Immature natural killer cell (primary cell): ENCODE data around the gene SORCS2. TPM values are rescaled to one million over a fixed set of nuclear protein-coding genes. Genes with fewer than 3 reads are reported as not detected.
"Not testable (repeated sequence)": the region's sequence is repeated elsewhere in the genome, so short reads cannot be mapped to it uniquely, and the experiment has no call there.

Source experiments
- DNase-seq, 3 donors: peaks; one replicate each; pipeline ENCODE4 v3.0.0; 2022; ENCODE audit warnings: mixed read lengths in 1 of 3
- H3K27ac Mint-ChIP-seq, 6 donors: one replicate each; pipeline ENCODE4 v1.8.0; 2020; ENCODE audit warnings: mixed read lengths in 6 of 6, mild to moderate bottlenecking in 5 of 6, inconsistent platforms in 4 of 6, moderate library complexity in 3 of 6
- H3K27me3 Mint-ChIP-seq, 3 donors: one replicate each; pipeline ENCODE4 v1.8.0; 2020 to 2021; ENCODE audit warnings: low read depth in 3 of 3, mild to moderate bottlenecking in 3 of 3, mixed read lengths in 3 of 3, moderate library complexity in 3 of 3, inconsistent platforms in 1 of 3
- H3K36me3 Mint-ChIP-seq, 3 donors: one replicate each; pipeline ENCODE4 v1.8.0; 2020; ENCODE audit warnings: mixed read lengths in 3 of 3, inconsistent platforms in 2 of 3, mild to moderate bottlenecking in 2 of 3
- H3K4me1 Mint-ChIP-seq, 2 donors: one replicate each; pipeline ENCODE4 v1.8.0; 2020; ENCODE audit warnings: inconsistent platforms in 2 of 2, mild to moderate bottlenecking in 2 of 2, mixed read lengths in 2 of 2, moderate library complexity in 1 of 2
- H3K4me3 Mint-ChIP-seq, 5 donors: one replicate each; pipeline ENCODE4 v1.8.0; 2020; ENCODE audit warnings: mild to moderate bottlenecking in 5 of 5, mixed read lengths in 5 of 5, inconsistent platforms in 3 of 5, moderate library complexity in 3 of 5
- H3K9me3 Mint-ChIP-seq, 6 donors: one replicate each; pipeline ENCODE4 v1.8.0; 2020; ENCODE audit warnings: mild to moderate bottlenecking in 6 of 6, mixed read lengths in 6 of 6, inconsistent platforms in 4 of 6, moderate library complexity in 3 of 6
- polyA plus RNA-seq, 3 donors: library from polyadenylated mRNA; unstranded; fragments of 300-500 nt; fragmentation: Illumina TruSeq; gene quantifications; one replicate each; pipeline ENCODE4 v1.2.3, GENCODE V29; 2021

SORCS2 gene
- polyA plus RNA-seq, 3 donors from 2014 or later, result 0.04 to 0.16 TPM; not detected in 1

DNA sequence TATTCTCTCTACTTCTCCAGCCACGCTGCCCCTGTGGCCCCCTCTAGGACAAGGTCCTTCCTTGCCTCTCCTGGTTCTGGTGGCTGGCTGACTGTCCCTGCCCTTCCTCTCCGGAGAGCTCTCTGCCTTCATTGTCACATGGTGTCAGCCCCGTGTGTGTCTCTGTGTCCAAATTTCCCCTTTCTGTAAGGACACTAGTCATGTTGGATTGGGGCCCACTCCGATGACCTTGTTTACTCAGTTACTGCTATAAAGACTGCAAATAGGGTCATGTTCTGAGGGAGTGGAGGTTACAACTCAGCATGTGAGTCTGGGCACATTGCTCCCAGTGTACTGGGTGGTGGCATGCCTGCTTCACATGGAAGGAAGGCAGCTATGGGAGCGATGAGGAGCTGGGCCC is 371.9 kb downstream of the SORCS2 start:
- Mint-ChIP-seq H3K4me1 (no peaks in the 10 kb centered on the region), H3K4me3 (no peak overlapping the region), H3K9me3 (no peaks in the 10 kb centered on the region), H3K27me3 (no peaks in the 10 kb centered on the region), H3K36me3 (no peaks in the 10 kb centered on the region), H3K27ac (no peak overlapping the region)
- DNase-seq, result no peak

- Mint-ChIP-seq H3K27me3 (no peaks in the 10 kb centered on the region), H3K36me3 (no peaks in the 10 kb centered on the region), H3K9me3 (no peaks in the 10 kb centered on the region), H3K4me1 (no peaks in the 10 kb centered on the region), H3K4me3 (no peak overlapping the region), H3K27ac (no peak overlapping the region)
- DNase-seq, result no peak
These were observed 373.1 kb downstream of the SORCS2 start for GRCh38 chr4:7565483-7565882.

DNA sequence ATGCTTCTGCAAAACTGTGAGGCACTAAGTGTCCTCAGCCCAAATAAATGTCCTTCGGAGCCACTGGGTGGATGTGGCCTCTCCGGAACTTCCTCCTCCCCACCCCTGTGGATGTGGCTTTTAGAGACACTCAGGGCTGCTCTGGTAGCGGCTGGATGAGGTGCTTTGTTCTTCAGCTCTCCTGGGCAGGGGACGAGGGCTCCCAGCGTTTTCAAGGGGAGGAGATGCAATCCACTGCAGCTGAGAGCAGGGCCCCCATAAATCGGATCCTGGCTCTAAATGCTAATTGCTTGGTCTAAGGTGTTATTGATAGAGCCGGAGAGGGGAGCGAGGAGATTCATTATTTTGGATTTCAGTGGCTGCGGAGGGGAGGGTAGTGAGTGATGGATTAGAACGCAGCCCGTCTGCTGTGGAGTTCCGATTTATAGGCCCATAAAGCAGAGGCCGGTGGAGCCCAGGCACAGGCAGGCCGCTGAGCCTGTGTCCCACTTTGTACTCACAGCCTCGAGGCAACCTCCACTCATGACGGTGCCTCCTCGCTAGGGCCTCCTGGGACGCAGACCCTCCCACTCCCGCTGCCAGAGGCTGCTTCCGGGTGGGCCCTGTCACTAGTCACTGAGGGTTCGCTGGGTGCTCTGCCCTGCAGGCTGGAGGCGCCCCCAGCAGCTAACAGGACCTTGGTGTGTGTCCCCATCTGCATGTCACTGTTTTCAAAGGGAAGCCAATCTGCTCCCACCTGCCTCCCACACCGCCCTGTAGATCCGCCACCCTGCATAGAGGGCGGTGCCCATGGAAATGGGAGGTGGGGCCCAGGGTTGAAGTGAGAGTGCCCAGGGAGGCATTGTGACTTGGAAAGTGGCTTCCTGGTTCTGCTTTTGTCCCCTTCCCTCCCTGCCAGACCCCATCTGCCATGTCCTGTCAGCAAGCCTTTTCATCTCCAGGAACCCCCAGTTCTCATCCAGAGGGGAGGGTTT is 377.8 kb downstream of the SORCS2 start:
- Mint-ChIP-seq H3K9me3 (peaks cover 0 to 4% (median 3%) of the 10 kb centered on the region in 6 donors), H3K4me3 (no peak overlapping the region), H3K36me3 (no peaks in the 10 kb centered on the region), H3K4me1 (no peaks in the 10 kb centered on the region), H3K27ac (no peak overlapping the region), H3K27me3 (peaks cover 0 to 8% (median 0%) of the 10 kb centered on the region in 3 donors)
- DNase-seq, result no peak

DNA sequence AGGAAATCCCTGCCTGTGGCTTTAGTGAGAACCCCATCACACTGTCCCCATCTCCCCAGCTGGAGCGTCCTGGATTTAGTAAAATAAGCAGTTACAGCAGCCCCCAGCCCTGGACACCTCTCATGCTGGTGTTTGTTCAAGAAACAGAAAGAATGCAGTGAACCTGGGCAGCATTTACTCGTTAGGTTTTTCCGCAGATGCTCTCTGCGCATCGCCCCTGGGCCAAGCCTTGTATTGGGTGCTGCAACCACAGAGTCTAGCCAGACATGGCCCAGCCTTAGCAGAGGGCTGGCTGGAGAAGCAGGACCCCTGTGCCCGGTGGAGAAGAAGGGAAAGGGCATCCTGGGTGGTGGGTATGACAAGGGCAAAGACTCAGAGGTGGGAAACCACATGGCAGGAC is 378.7 kb downstream of the SORCS2 start:
- Mint-ChIP-seq H3K27ac (no peak overlapping the region), H3K4me3 (no peak overlapping the region), H3K9me3 (peaks cover 7 to 12% (median 10%) of the 10 kb centered on the region in 6 donors), H3K36me3 (peaks cover 3 to 6% (median 6%) of the 10 kb centered on the region in 3 donors), H3K4me1 (no peaks in the 10 kb centered on the region), H3K27me3 (peaks cover 0 to 9% (median 0%) of the 10 kb centered on the region in 3 donors)
- no peak for DNase-seq

DNA sequence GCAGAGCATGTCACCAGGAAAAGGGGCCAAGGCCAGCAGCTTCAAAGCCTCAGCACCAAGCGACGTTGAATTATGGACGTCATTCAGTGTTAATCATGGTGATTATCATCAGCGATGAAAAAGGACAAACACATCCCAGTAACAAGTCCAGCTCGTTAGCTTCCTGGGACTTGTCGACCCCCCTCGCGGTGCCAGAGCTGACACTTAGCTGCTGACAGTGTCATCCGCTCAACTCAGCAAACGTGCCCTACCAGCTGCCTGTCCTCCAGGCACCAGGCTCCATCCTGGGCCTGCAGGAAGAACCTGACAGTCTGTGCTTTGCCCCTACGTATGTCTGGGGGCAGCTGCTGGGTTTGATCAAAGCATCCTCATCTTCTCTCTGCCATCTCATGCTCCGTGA is 379.4 kb downstream of the SORCS2 start:
- H3K9me3 Mint-ChIP-seq, result peaks cover 14 to 19% (median 17%) of the 10 kb centered on the region in 6 donors
- no peaks in the 10 kb centered on the region for H3K4me1 Mint-ChIP-seq
- DNase-seq, result no peak
- H3K27ac Mint-ChIP-seq, result peak overlapping the region in 1 of 6 donors; percentile 30
- H3K4me3 Mint-ChIP-seq, result no peak overlapping the region
- peaks cover 9 to 13% (median 12%) of the 10 kb centered on the region in 3 donors for H3K36me3 Mint-ChIP-seq
- H3K27me3 Mint-ChIP-seq, result peaks cover 0 to 9% (median 4%) of the 10 kb centered on the region in 3 donors

DNA sequence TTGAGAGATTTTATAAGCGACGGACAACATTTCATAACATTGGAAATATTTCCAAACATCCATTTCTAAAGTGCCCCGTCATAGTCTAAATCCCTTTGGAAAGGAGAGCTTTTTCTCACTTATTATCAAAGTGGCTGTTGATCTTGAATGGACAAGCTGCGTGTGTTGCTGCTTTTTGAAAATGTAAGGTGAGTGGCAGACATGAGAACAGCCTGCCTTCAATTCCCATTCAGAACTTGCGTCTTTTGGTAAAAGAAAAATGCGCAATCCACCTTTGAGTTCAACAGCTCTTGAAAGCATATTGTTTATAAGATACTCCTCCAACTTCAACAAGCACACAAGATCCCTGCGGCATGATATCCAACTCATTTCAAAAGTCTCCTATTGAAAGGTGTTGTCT is 380.6 kb downstream of the SORCS2 start:
- peaks cover 0 to 9% (median 4%) of the 10 kb centered on the region in 3 donors for H3K27me3 Mint-ChIP-seq
- H3K9me3 Mint-ChIP-seq, result peaks cover 20 to 30% (median 27%) of the 10 kb centered on the region in 6 donors
- peaks cover 16 to 20% (median 18%) of the 10 kb centered on the region in 3 donors for H3K36me3 Mint-ChIP-seq
- H3K27ac Mint-ChIP-seq, result no peak overlapping the region
- DNase-seq, result no peak
- no peak overlapping the region for H3K4me3 Mint-ChIP-seq
- H3K4me1 Mint-ChIP-seq, result no peaks in the 10 kb centered on the region

DNA sequence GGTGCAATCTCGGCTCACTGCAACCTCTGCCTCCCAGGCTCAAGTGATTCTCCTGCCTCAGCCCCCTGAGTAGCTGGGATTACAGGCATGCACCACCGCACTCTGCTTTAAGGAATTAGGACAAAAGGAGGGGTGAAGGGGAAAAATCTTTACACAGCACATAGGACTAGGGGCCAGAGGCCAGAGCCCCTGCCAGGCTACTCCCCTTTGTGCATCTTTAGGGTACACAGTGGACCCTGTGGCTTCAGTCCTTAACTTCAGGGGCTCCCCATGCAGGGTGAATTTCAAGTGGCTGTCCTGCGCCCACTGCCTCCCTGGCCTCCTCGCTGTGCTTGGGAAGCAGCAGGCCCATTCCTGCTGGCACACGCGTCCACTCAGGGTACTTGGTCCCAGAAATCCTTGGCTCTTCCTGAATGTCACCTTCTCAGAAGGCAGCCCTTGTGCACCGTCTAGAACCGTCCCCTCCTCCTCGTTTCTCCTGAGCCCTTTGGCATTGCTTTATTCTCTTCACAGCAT is 381.3 kb downstream of the SORCS2 start:
- no peak for DNase-seq
- no peak overlapping the region for H3K27ac Mint-ChIP-seq
- H3K9me3 Mint-ChIP-seq, result peaks cover 24 to 38% (median 35%) of the 10 kb centered on the region in 6 donors
- H3K27me3 Mint-ChIP-seq, result peaks cover 0 to 9% (median 4%) of the 10 kb centered on the region in 3 donors
- H3K4me1 Mint-ChIP-seq, result no peaks in the 10 kb centered on the region
- no peak overlapping the region for H3K4me3 Mint-ChIP-seq
- H3K36me3 Mint-ChIP-seq, result peaks cover 16 to 23% (median 18%) of the 10 kb centered on the region in 3 donors

GRCh38 chr4:7574287-7575014 is 382.1 kb downstream of the SORCS2 start:
- Mint-ChIP-seq H3K36me3 (peaks cover 21 to 23% (median 23%) of the 10 kb centered on the region in 3 donors), H3K4me3 (no peak overlapping the region), H3K4me1 (no peaks in the 10 kb centered on the region), H3K9me3 (peaks cover 27 to 46% (median 41%) of the 10 kb centered on the region in 6 donors), H3K27me3 (peaks cover 0 to 9% (median 4%) of the 10 kb centered on the region in 3 donors), H3K27ac (no peak overlapping the region)
- no peak for DNase-seq

GRCh38 chr4:7575426-7575825 is 383.1 kb downstream of the SORCS2 start:
- H3K9me3 Mint-ChIP-seq, result peaks cover 33 to 50% (median 44%) of the 10 kb centered on the region in 6 donors
- DNase-seq, result no peak
- H3K4me1 Mint-ChIP-seq, result no peaks in the 10 kb centered on the region
- H3K27ac Mint-ChIP-seq, result no peak overlapping the region
- peaks cover 21 to 23% (median 23%) of the 10 kb centered on the region in 3 donors for H3K36me3 Mint-ChIP-seq
- H3K27me3 Mint-ChIP-seq, result peaks cover 0 to 9% (median 4%) of the 10 kb centered on the region in 3 donors
- no peak overlapping the region for H3K4me3 Mint-ChIP-seq

- Mint-ChIP-seq H3K9me3 (peaks cover 33 to 50% (median 44%) of the 10 kb centered on the region in 6 donors), H3K36me3 (peaks cover 21 to 23% (median 23%) of the 10 kb centered on the region in 3 donors)
- H3K27ac Mint-ChIP-seq, DNase-seq, H3K4me1 Mint-ChIP-seq, H3K4me3 Mint-ChIP-seq, H3K27me3 Mint-ChIP-seq: not testable (repeated sequence)
These were observed 385.2 kb downstream of the SORCS2 start for GRCh38 chr4:7577361-7578039.

DNA sequence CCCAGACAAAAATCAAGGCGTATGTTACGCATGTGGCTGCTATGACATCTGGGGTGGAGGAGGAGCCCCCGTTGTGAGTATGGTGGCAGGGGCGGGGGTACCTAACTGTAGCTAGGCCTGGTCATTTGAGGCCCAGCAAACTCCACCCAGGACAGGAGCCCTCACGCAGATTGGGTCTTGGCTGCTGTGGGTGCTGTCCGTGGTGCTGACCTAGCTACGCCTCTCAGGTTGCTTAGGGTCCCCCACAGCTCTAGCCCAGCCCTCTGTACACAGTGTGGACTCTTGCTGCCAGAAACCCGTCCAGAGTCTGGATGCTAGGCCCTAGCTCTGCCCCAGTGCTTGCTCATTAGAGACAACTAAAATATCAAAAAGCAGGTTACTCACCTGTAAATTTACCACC is 389.1 kb downstream of the SORCS2 start:
- Mint-ChIP-seq H3K9me3 (peaks cover 25 to 33% (median 29%) of the 10 kb centered on the region in 6 donors), H3K27ac (no peak overlapping the region), H3K27me3 (peaks cover 0 to 1% (median 0%) of the 10 kb centered on the region in 3 donors), H3K36me3 (peaks cover 11 to 15% (median 12%) of the 10 kb centered on the region in 3 donors), H3K4me1 (no peaks in the 10 kb centered on the region), H3K4me3 (no peak overlapping the region)
- DNase-seq, result peak; percentile 10 to 36 (median 18)

DNA sequence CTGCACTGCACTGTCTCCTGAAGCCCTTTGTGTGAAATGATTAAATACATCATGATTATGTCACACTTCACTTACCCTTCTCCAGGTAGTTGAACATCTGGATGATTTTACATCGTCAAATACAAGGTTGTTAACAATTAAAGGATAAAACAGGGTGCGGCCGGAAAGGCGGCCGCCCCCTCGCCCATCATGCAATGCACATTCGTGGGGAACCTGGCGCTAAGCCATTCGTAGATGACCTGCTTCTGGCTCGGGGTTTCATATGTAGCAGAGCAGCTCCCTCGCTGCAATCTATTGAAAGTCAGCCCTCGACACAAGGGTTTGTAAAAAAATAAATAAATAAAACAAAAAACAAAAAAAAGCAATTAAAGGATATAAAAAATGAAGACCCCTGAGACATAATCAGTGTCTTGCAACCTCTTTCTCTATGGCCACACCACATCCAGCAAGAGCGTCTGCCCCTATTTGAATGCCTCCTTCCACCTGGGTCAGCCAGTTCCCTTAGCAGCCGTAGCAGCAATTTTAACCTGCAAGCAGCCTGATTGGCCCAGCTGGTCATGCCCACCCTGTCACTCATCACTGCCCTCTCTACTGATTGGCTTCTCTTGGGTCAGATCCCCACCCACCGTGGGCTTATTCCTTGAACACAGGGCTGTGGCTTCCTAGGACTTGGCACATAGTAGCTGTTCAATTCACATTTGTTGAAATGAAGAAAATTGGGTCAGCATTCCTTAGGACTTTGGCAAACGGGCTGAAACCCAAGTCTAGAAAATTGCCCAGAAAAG is 390.2 kb downstream of the SORCS2 start:
- H3K27me3 Mint-ChIP-seq, result peaks cover 0 to 3% (median 2%) of the 10 kb centered on the region in 3 donors

More for the DNA sequence above, 390.2 kb downstream of the SORCS2 start:
- H3K36me3 Mint-ChIP-seq, result peaks cover 5 to 7% (median 5%) of the 10 kb centered on the region in 3 donors
- no peak for DNase-seq
- peaks cover 19 to 23% (median 19%) of the 10 kb centered on the region in 6 donors for H3K9me3 Mint-ChIP-seq
- no peak overlapping the region for H3K4me3 Mint-ChIP-seq
- no peaks in the 10 kb centered on the region for H3K4me1 Mint-ChIP-seq
- H3K27ac Mint-ChIP-seq, result no peak overlapping the region
